Measurements from ENCODE around the gene ZNF519. TPM values are rescaled to one million over a fixed set of nuclear protein-coding genes. Genes with fewer than 3 reads are reported as not detected.

Gene ZNF519
- polyA plus RNA-seq, 3 donors = 0.52 to 1.7 (median 0.63) TPM

DNA sequence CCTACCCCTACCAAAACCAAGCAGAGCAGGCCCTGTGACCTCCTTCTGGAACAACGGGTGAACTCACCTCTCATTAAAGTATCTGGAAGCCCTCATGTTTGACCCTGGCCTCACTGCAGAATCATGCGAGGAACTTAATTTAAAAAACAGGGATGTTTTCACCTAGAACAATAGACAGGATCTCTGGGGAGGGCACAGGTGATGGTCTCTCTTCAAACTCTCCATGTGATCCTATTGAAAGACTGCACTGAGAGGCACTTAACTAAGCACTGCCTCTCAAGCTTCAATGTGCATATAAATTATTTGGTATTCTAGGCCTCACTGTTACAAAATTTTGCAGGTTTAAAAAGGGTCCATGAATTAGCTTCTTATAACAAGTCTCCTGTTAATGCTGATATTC, 7.5 kb downstream of the ZNF519 start:
- H3K36me3 Mint-ChIP-seq = peaks cover 13 to 23% of the 10 kb centered on the region in 2 donors
- no peak overlapping the region for H3K9ac ChIP-seq (ENCODE audit: insufficient read depth, low read length, poor library complexity, severe bottlenecking)
- H4K20me1 ChIP-seq (ENCODE audit: insufficient read depth, low read length) = no peaks in the 10 kb centered on the region
- peaks cover 16% of the 10 kb centered on the region for H3K4me1 Mint-ChIP-seq
- peaks cover 0 to 5% of the 10 kb centered on the region in 2 donors for H3K36me3 ChIP-seq (replicated peaks in 1 of 2; ENCODE audit: control insufficient read depth in 1 of 2, insufficient read depth in 2 of 2, low read length in 2 of 2)
- H3K4me1 ChIP-seq (ENCODE audit: control insufficient read depth in 1 of 2, insufficient read depth in 2 of 2, low read length in 2 of 2) = peaks cover 6 to 8% of the 10 kb centered on the region in 2 donors
- intact Hi-C loops (cut with micrococcal nuclease) = no loop called here
- 80% methylated on average over 1 of the region's 2 CpGs for WGBS (ENCODE audit: insufficient coverage)
- H2AFZ ChIP-seq (ENCODE audit: insufficient read depth, low read depth, low read length, poor library complexity, severe bottlenecking) = no peak overlapping the region
- H3K27ac Mint-ChIP-seq = no peak overlapping the region
- no peaks in the 10 kb centered on the region for H3K27me3 ChIP-seq (ENCODE audit: control insufficient read depth in 2 of 2, insufficient read depth in 2 of 2, low read length in 2 of 2)
- H3K79me2 ChIP-seq (ENCODE audit: insufficient read depth, low read length) = peaks cover 49% of the 10 kb centered on the region
- TF ChIP-seq CTCF (IDR thresholded peaks at IDR 0.05) = no peak
- H3K9me3 Mint-ChIP-seq = no peaks in the 10 kb centered on the region
- no peak overlapping the region for H3K27ac ChIP-seq (ENCODE audit: low read depth in 1 of 2, low read length in 2 of 2)
- H3K4me3 Mint-ChIP-seq = no peak overlapping the region
- H3K4me2 ChIP-seq (replicated peaks; ENCODE audit: extremely low read depth, low read length, poor library complexity, severe bottlenecking) = no peak overlapping the region
- no peak overlapping the region for H3K4me3 ChIP-seq (replicated peaks in 1 of 3; ENCODE audit: low read depth in 2 of 3, low read length in 3 of 3)
- H3K27me3 Mint-ChIP-seq (ENCODE audit: low read depth in 3 of 3) = no peaks in the 10 kb centered on the region
- no peaks in the 10 kb centered on the region for H3K9me3 ChIP-seq (replicated peaks in 1 of 2; ENCODE audit: control insufficient read depth in 1 of 2, insufficient read depth in 1 of 2, low read length in 2 of 2)
- no peak for DNase-seq

- no CpG with 5 or more reads among the region's 2 CpGs for WGBS (ENCODE audit: insufficient coverage)
- H3K4me1 Mint-ChIP-seq = peaks cover 16% of the 10 kb centered on the region
- Histone ChIP-seq H3K79me2 (ENCODE audit: insufficient read depth, low read length) (peaks cover 44% of the 10 kb centered on the region), H3K4me2 (replicated peaks; ENCODE audit: extremely low read depth, low read length, poor library complexity, severe bottlenecking) (no peak overlapping the region), H3K27ac (ENCODE audit: low read depth in 1 of 2, low read length in 2 of 2) (no peak overlapping the region), H4K20me1 (ENCODE audit: insufficient read depth, low read length) (no peaks in the 10 kb centered on the region), H3K9ac (ENCODE audit: insufficient read depth, low read length, poor library complexity, severe bottlenecking) (no peak overlapping the region), H3K4me3 (replicated peaks in 1 of 3; ENCODE audit: low read depth in 2 of 3, low read length in 3 of 3) (no peak overlapping the region), H3K36me3 (replicated peaks in 1 of 2; ENCODE audit: control insufficient read depth in 1 of 2, insufficient read depth in 2 of 2, low read length in 2 of 2) (peaks cover 3 to 5% of the 10 kb centered on the region in 2 donors), H3K4me1 (ENCODE audit: control insufficient read depth in 1 of 2, insufficient read depth in 2 of 2, low read length in 2 of 2) (peaks cover 6 to 8% of the 10 kb centered on the region in 2 donors), H3K9me3 (replicated peaks in 1 of 2; ENCODE audit: control insufficient read depth in 1 of 2, insufficient read depth in 1 of 2, low read length in 2 of 2) (peaks cover 0 to 8% of the 10 kb centered on the region in 2 donors), H3K27me3 (ENCODE audit: control insufficient read depth in 2 of 2, insufficient read depth in 2 of 2, low read length in 2 of 2) (no peaks in the 10 kb centered on the region), H2AFZ (ENCODE audit: insufficient read depth, low read depth, low read length, poor library complexity, severe bottlenecking) (no peak overlapping the region)
- peaks cover 9 to 35% of the 10 kb centered on the region in 2 donors for H3K36me3 Mint-ChIP-seq
- H3K9me3 Mint-ChIP-seq = peaks cover 0 to 8% (median 2%) of the 10 kb centered on the region in 7 donors
- no peak overlapping the region for H3K27ac Mint-ChIP-seq
- TF ChIP-seq CTCF (IDR thresholded peaks at IDR 0.05) = no peak
- H3K27me3 Mint-ChIP-seq (ENCODE audit: low read depth in 3 of 3) = no peaks in the 10 kb centered on the region
- no peak overlapping the region for H3K4me3 Mint-ChIP-seq
- intact Hi-C loops (cut with micrococcal nuclease) = no loop called here
- no peak for DNase-seq
Observed at GRCh38 chr18:14122097-14122496, 10.1 kb downstream of the ZNF519 start.

All from CD14-positive monocyte (primary cell).